Measurements from ENCODE around the gene CRNN. TPM values are rescaled to one million over a fixed set of nuclear protein-coding genes. Genes with fewer than 3 reads are reported as not detected.

The CRNN gene
- polyA plus RNA-seq, 5 donors: not detected

Other genes with a start within 250 kb of the CRNN start
- under 1 TPM; 0.04 to 0.39 (median 0.08) TPM for gene HRNR, start 190.1 kb downstream of the CRNN start, polyA plus RNA-seq (ENCODE audit: insufficient read depth in 1 of 5, insufficient read length in 5 of 5, low replicate concordance in 1 of 5)
- 1 to 10 TPM in 3 of 5 donors, under 1 TPM in 2; 0.39 to 1.6 (median 1.2) TPM for gene FLG, start 89.0 kb downstream of the CRNN start, polyA plus RNA-seq (ENCODE audit: insufficient read depth in 1 of 5, insufficient read length in 5 of 5, low replicate concordance in 1 of 5)
- gene FLG2, start 54.3 kb downstream of the CRNN start, polyA plus RNA-seq (ENCODE audit: insufficient read depth in 1 of 5, insufficient read length in 5 of 5, low replicate concordance in 1 of 5): under 1 TPM; 0.06 to 0.17 (median 0.10) TPM
- not detected for gene LCE5A, start 96.5 kb upstream of the CRNN start, polyA plus RNA-seq (ENCODE audit: insufficient read depth in 1 of 5, insufficient read length in 5 of 5, low replicate concordance in 1 of 5)
- gene CRCT1, start 100.2 kb upstream of the CRNN start, polyA plus RNA-seq (ENCODE audit: insufficient read depth in 1 of 5, insufficient read length in 5 of 5, low replicate concordance in 1 of 5): not detected
- gene LCE3E, start 152.5 kb upstream of the CRNN start, polyA plus RNA-seq (ENCODE audit: insufficient read depth in 1 of 5, insufficient read length in 5 of 5, low replicate concordance in 1 of 5): not detected
- not detected for gene LCE3D, start 166.3 kb upstream of the CRNN start, polyA plus RNA-seq (ENCODE audit: insufficient read depth in 1 of 5, insufficient read length in 5 of 5, low replicate concordance in 1 of 5)
- gene LCE3C, start 186.0 kb upstream of the CRNN start, polyA plus RNA-seq (ENCODE audit: insufficient read depth in 1 of 5, insufficient read length in 5 of 5, low replicate concordance in 1 of 5): not detected
- not detected for gene LCE3B, start 199.5 kb upstream of the CRNN start, polyA plus RNA-seq (ENCODE audit: insufficient read depth in 1 of 5, insufficient read length in 5 of 5, low replicate concordance in 1 of 5)
- gene LCE3A, start 208.8 kb upstream of the CRNN start, polyA plus RNA-seq (ENCODE audit: insufficient read depth in 1 of 5, insufficient read length in 5 of 5, low replicate concordance in 1 of 5): not detected
- not detected for gene LCE2D, start 249.1 kb upstream of the CRNN start, polyA plus RNA-seq (ENCODE audit: insufficient read depth in 1 of 5, insufficient read length in 5 of 5, low replicate concordance in 1 of 5)

All from right lung (tissue), 5 donors.